Thyroid gland (tissue), 4 donors: Measurements from ENCODE around the gene FADD. TPM values are rescaled to one million over a fixed set of nuclear protein-coding genes. Genes with fewer than 3 reads are reported as not detected.

Source experiments
- DNase-seq, 2 donors: peaks; one replicate each; pipeline ENCODE4 v3.0.0-alpha.2; 2019
- H3K27ac ChIP-seq, 3 donors: fragments of 200-600 bp; sonication (generic); 1 replicate in 2 of 3; 2 replicates in 1 of 3; pipeline ENCODE4 v1.5.1; 2016 to 2019; ENCODE audit warnings: mild to moderate bottlenecking in 1 of 3, moderate library complexity in 1 of 3
- H3K27me3 ChIP-seq: fragments of 200-600 bp; sonication (generic); one replicate; pipeline ENCODE4 v1.5.1; 2019
- H3K36me3 ChIP-seq, 2 donors: fragments of 200-600 bp; sonication (generic); one replicate each; pipeline ENCODE4 v1.5.1; 2016 to 2019
- H3K4me1 ChIP-seq, 2 donors: fragments of 200-600 bp; sonication (generic); one replicate each; pipeline ENCODE4 v1.5.1; 2017 to 2019
- H3K4me3 ChIP-seq, 3 donors: fragments of 200-600 bp; sonication (generic); replicated peaks in 1 of 3; 1 replicate in 2 of 3; 2 replicates in 1 of 3; pipeline ENCODE4 v1.5.1; 2016; ENCODE audit warnings: mild to moderate bottlenecking in 1 of 3
- H3K9me3 ChIP-seq: fragments of 200-600 bp; sonication (generic); one replicate; pipeline ENCODE4 v1.5.1; 2017
- POLR2A ChIP-seq, 2 donors: fragments of 450-650 bp; IDR thresholded peaks; one replicate each; pipeline ENCODE4 v1.6.1; 2017; ENCODE audit warnings: antibody characterized with exemption in 2 of 2, mild to moderate bottlenecking in 2 of 2, moderate library complexity in 1 of 2
- WGBS, 2 donors: methylation state at CpG; one replicate each; pipeline ENCODE4 v1.1.5; 2017; 5-methylcytosine and 5-hydroxymethylcytosine counted together
- intact Hi-C: fragments of 100-400 bp; cut with DNase I; formaldehyde crosslinking; loops from one replicate; pipeline ENCODE4 v1.15.1; 2023
- total RNA-seq, 4 donors: library from RNA; depleted of rRNA; stranded (reverse); fragments of >200 nt; gene quantifications; one replicate each; pipeline ENCODE4 v1.2.3, GENCODE V29; 2016
- TF ChIP-seq, protein P1 (sequence below), 6 experiments: fragments of 200-600 bp in 3 of 6; fragments of 450-650 bp in 3 of 6; sonication (generic) in 3 of 6; IDR thresholded peaks; one replicate each; pipeline ENCODE4 v1.5.1; 2016 to 2019; ENCODE audit warnings: antibody characterized with exemption in 6 of 6, mild to moderate bottlenecking in 2 of 6, inconsistent platforms in 1 of 6, moderate library complexity in 1 of 6

FADD gene
- total RNA-seq, 4 donors from 2014 or later: 18.1 to 32.6 (median 21.1) TPM

DNA sequence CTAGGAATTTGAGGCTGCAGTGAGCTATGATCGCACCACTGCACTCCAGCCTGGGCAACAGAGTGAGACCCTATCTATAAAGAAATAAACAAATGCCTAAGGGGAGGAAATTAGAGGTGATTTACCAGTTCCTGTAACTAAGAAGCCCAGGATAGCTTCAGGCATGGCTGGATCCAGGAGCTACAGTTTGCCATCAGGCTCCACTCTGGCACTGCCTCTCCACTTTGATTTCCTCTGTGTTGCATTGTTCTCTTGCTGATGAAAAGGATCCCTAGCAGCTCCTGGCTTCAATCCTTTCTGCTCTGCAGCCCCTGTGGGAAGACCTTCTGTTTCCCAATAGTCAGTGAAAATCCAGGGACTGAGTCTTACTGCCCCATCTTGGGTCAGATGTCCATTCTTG, 20.1 kb upstream of the FADD start:
- Histone ChIP-seq H3K27me3 (no peaks in the 10 kb centered on the region), H3K36me3 (peaks cover 0 to 3% of the 10 kb centered on the region in 2 donors), H3K9me3 (no peaks in the 10 kb centered on the region), H3K27ac (no peak overlapping the region), H3K4me1 (no peaks in the 10 kb centered on the region), H3K4me3 (no peak overlapping the region)
- TF ChIP-seq, protein P1, sequence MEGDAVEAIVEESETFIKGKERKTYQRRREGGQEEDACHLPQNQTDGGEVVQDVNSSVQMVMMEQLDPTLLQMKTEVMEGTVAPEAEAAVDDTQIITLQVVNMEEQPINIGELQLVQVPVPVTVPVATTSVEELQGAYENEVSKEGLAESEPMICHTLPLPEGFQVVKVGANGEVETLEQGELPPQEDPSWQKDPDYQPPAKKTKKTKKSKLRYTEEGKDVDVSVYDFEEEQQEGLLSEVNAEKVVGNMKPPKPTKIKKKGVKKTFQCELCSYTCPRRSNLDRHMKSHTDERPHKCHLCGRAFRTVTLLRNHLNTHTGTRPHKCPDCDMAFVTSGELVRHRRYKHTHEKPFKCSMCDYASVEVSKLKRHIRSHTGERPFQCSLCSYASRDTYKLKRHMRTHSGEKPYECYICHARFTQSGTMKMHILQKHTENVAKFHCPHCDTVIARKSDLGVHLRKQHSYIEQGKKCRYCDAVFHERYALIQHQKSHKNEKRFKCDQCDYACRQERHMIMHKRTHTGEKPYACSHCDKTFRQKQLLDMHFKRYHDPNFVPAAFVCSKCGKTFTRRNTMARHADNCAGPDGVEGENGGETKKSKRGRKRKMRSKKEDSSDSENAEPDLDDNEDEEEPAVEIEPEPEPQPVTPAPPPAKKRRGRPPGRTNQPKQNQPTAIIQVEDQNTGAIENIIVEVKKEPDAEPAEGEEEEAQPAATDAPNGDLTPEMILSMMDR (IDR thresholded peaks at IDR 0.05): no peak
- TF ChIP-seq POLR2A (IDR thresholded peaks at IDR 0.05): no peak
- no peak for DNase-seq
- intact Hi-C loops: no loop called here
- WGBS, 2 donors: 100% methylated on average over 1 of the region's 1 CpG

DNA sequence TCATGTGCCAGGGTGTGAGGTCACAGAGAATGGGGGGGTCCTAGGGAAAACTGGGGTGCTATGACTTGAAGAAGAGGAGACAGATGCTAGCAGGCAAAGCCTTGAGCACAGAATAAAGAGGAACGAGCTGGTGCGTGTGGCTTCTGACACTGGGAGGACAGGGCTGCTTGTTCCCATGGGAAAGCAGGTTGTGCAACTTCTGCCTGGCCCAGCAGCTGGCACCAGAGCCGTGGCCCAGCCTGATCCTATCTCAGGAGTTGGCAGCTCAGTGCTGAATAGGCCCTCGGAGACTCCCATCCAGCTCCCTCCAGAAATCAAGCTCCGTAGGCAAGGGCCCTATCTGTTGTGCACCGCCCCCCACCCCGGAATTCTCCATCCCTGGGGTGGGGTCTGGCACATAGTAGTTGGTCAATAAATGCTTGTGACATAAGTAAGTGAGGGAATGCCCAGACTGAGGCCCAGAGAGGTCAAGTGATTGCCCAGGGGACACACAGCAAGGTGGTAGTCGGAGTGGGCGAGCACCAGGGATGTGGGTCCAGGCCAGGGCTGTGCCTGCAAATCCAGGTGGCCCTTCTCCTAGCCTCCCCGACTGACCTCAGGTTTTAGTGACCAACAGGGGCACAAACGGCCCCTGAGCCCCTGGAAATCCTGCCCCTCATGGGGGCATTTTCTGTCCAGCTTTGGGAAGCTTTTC, 19.5 kb upstream of the FADD start:
- Histone ChIP-seq H3K27ac (no peak overlapping the region), H3K27me3 (no peaks in the 10 kb centered on the region), H3K36me3 (peaks cover 0 to 4% of the 10 kb centered on the region in 2 donors), H3K9me3 (no peaks in the 10 kb centered on the region), H3K4me3 (no peak overlapping the region), H3K4me1 (no peaks in the 10 kb centered on the region)
- TF ChIP-seq, protein P1 (IDR thresholded peaks at IDR 0.05): no peak
- TF ChIP-seq POLR2A (IDR thresholded peaks at IDR 0.05): no peak
- intact Hi-C loops: no loop called here
- 72 to 95% methylated on average over 6 to 7 of the region's 11 CpGs for WGBS, 2 donors
- no peak for DNase-seq

DNA sequence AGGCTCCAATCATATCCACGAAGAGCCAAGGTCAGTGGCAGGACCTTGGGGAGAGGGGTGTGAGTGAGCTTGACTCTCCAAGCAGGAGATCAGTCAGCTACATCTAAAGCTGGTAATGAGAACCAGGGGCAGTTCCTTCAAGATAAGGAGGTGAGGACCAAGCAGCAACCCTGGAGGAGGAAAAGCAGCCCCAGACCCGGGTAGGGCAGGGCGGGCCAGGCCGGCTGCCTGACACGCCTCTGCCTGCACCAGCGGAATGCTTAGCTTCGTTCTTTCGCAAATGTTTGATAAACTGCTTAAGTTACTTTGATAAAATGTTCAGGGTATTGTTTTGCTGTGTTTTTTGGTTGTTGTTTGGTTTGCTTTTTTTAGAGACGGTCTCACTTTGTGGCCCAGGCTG, 18.7 kb upstream of the FADD start:
- Histone ChIP-seq H3K27ac (no peak overlapping the region), H3K27me3 (no peaks in the 10 kb centered on the region), H3K36me3 (peaks cover 0 to 4% of the 10 kb centered on the region in 2 donors), H3K9me3 (no peaks in the 10 kb centered on the region), H3K4me1 (no peaks in the 10 kb centered on the region), H3K4me3 (no peak overlapping the region)
- TF ChIP-seq POLR2A (IDR thresholded peaks at IDR 0.05): no peak
- TF ChIP-seq, protein P1 (IDR thresholded peaks at IDR 0.05): no peak
- DNase-seq: no peak
- intact Hi-C loops: no loop called here
- WGBS, 2 donors: 88 to 91% methylated on average over 9 of the region's 9 CpGs

DNA sequence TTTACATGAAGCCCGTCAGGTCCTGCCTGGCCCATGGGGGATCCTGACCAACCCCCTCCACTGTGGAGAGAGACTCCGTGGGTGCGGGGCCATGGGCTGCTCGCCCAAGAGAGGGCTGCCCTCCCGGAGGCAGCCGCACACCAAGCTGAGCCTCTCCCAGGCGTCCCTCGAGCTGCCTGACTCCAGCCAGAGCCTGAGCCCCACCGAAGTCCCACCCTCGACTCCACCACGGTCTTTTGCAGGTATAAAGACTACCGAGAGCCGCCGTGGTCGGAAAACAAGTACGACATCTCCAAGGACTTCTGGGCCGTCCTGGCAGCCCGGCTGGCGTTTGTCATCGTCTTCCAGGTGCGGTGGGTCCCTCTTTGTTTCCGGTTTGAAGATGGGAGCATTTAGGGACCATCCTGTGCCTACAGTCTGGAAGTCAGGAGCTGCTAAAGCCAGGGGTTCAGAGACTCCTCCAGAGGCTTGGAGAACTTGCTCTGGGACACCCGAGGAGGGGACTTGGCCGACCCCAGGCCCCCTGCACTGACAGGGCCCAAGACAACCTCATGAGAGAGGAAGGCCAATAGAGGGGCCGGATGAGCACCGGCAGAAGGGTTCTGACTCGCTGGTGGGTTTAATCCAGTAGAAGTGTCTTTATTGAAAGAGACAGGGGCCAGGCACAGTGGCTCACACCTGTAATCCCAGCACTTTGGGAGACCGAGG, 17.6 kb upstream of the FADD start:
- Histone ChIP-seq H3K27me3 (no peaks in the 10 kb centered on the region), H3K36me3 (peaks cover 0 to 4% of the 10 kb centered on the region in 2 donors), H3K9me3 (no peaks in the 10 kb centered on the region), H3K27ac (no peak overlapping the region), H3K4me1 (no peaks in the 10 kb centered on the region), H3K4me3 (no peak overlapping the region)
- no peak for TF ChIP-seq POLR2A (IDR thresholded peaks at IDR 0.05)
- TF ChIP-seq, protein P1 (IDR thresholded peaks at IDR 0.05): no peak
- whole genome bisulfite sequencing, 2 donors: 93% methylated on average over 22 to 25 of the region's 28 CpGs
- no peak for DNase-seq
- intact Hi-C loops: no loop called here

DNA sequence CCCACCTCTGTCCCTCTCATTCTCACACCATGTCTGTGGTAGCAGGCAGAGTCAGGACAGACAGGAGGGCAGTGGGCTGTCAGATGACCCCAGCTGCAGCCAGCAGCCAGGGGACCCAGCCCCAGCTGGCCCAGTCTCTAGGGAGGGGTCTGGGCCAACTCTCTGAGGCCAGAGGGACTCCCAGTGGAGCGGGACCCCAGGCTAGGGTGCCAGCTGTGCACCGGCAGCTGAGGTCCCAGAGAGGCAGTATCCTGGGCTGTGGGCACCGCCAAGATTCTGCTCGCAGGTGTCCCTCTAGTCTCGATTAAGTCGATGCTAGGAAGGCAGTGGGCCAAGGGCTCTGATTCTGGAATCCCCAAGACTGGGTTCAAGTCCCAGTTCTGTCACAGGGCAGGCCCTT, 16.7 kb upstream of the FADD start:
- no peak overlapping the region for H3K27ac ChIP-seq

More for the DNA sequence above, 16.7 kb upstream of the FADD start:
- TF ChIP-seq, protein P1 (IDR thresholded peaks at IDR 0.05): no peak
- no peak for TF ChIP-seq POLR2A (IDR thresholded peaks at IDR 0.05)
- DNase-seq: no peak
- intact Hi-C loops: no loop called here
- Histone ChIP-seq H3K27me3 (no peaks in the 10 kb centered on the region), H3K4me1 (no peaks in the 10 kb centered on the region), H3K9me3 (no peaks in the 10 kb centered on the region), H3K36me3 (peaks cover 0 to 4% of the 10 kb centered on the region in 2 donors), H3K4me3 (no peak overlapping the region)
- WGBS, 2 donors: 92 to 100% methylated on average over 1 to 6 of the region's 6 CpGs
